ENCODE results near the gene GRM8. TPM values are rescaled to one million over a fixed set of nuclear protein-coding genes. Genes with fewer than 3 reads are reported as not detected.

GRM8 gene
- total RNA-seq, 3 donors from 2014 or later: not detected

DNA sequence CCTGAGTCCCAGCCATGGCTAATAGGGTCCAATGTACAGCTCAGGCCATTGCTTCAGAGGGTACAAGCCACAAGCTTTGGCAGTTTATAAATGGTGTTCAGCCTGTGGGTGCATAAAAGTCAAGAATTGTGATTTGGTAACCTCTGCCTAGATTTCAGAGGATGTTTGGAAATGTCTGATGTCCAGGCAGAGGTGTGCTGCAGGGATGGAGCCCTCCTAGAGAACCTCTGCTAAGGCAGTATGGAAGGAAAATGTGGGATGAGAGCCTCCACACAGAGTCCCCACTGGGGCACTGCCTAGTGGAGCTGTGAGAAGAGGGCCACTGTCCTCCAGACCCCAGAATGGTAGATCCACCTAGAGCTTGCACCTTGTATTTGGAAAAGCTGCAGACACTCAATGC lies 779.9 kb downstream of the GRM8 start:
- Histone ChIP-seq H3K27me3 (no peaks in the 10 kb centered on the region), H3K36me3 (no peaks in the 10 kb centered on the region), H3K9me3 (peaks cover 8 to 12% of the 10 kb centered on the region in 2 donors), H3K4me3 (no peak overlapping the region), H3K4me1 (no peaks in the 10 kb centered on the region), H3K27ac (no peak overlapping the region)
- intact Hi-C loops (cut with DNase I; ENCODE audit: low total_unique reads): loop anchor here (5.0 kb wide), 1 partner anchor 209 kb away; no protein-coding TSS in a partner anchor
- DNase-seq (ENCODE audit: low spot score in 2 of 2): no peak
- TF ChIP-seq CTCF (IDR thresholded peaks at IDR 0.05) (no peak), POLR2AphosphoS5 (IDR thresholded peaks at IDR 0.05) (no peak), POLR2A (IDR thresholded peaks at IDR 0.05) (no peak)

DNA sequence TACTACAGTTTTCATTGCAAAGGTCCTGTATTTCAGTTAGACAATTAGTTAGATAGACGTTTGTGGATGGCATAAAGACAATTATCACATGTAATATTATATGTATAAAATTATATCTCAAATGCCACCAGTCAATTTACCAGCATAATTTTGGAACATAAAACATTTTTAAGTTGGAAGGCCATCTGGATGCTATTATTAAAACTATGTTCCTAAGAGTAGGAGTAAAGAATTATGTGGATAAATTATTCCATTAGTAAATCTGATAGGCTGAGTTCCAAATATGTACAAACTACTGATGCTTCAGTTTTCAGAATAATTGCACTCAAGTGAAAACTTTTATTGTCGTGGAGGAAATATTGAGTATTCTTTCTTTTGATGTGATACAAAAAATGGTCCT lies 790.3 kb downstream of the GRM8 start:
- no peak overlapping the region for H3K27ac ChIP-seq
- intact Hi-C loops (cut with DNase I; ENCODE audit: low total_unique reads): no loop called here
- no peaks in the 10 kb centered on the region for H3K4me1 ChIP-seq
- TF ChIP-seq POLR2AphosphoS5 (IDR thresholded peaks at IDR 0.05) (no peak), CTCF (IDR thresholded peaks at IDR 0.05) (no peak), POLR2A (IDR thresholded peaks at IDR 0.05) (no peak)
- H3K9me3 ChIP-seq: no peaks in the 10 kb centered on the region
- DNase-seq (ENCODE audit: low spot score in 2 of 2): no peak
- no peak overlapping the region for H3K4me3 ChIP-seq
- no peaks in the 10 kb centered on the region for H3K36me3 ChIP-seq
- no peaks in the 10 kb centered on the region for H3K27me3 ChIP-seq

DNA sequence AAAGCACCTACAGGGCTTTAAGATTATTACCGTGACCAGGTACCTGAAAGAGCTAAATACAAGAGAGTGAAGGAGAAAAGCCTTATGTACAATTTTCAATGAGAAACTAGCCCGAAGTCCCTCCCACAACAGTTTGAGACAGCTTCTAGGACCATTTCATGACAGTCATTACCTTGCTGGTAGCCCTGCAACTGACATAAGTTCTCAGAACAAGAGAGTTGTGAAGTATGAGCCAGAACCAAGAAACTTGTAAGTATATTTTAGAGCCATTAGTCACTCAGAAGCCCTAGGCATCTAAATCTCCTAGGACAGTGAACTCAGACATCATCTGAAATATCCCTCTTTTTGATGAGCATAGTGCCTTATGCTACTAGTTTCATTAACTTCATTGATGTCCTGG lies 792.1 kb downstream of the GRM8 start:
- Histone ChIP-seq H3K9me3 (no peaks in the 10 kb centered on the region), H3K36me3 (no peaks in the 10 kb centered on the region), H3K4me1 (no peaks in the 10 kb centered on the region), H3K4me3 (no peak overlapping the region), H3K27ac (no peak overlapping the region), H3K27me3 (no peaks in the 10 kb centered on the region)
- intact Hi-C loops (cut with DNase I; ENCODE audit: low total_unique reads): no loop called here
- no peak for DNase-seq (ENCODE audit: low spot score in 2 of 2)
- TF ChIP-seq POLR2A (IDR thresholded peaks at IDR 0.05) (no peak), POLR2AphosphoS5 (IDR thresholded peaks at IDR 0.05) (no peak), CTCF (IDR thresholded peaks at IDR 0.05) (no peak)

GRCh38 chr7:126453104-126453503 lies 799.6 kb downstream of the GRM8 start:
- TF ChIP-seq POLR2A (IDR thresholded peaks at IDR 0.05) (no peak), POLR2AphosphoS5 (IDR thresholded peaks at IDR 0.05) (no peak), CTCF (IDR thresholded peaks at IDR 0.05) (no peak)
- no peaks in the 10 kb centered on the region for H3K36me3 ChIP-seq
- DNase-seq (ENCODE audit: low spot score in 2 of 2): no peak
- no peak overlapping the region for H3K4me3 ChIP-seq
- no peaks in the 10 kb centered on the region for H3K4me1 ChIP-seq
- no peaks in the 10 kb centered on the region for H3K27me3 ChIP-seq
- intact Hi-C loops (cut with DNase I; ENCODE audit: low total_unique reads): no loop called here
- H3K9me3 ChIP-seq: no peaks in the 10 kb centered on the region
- no peak overlapping the region for H3K27ac ChIP-seq

- no peaks in the 10 kb centered on the region for H3K4me1 ChIP-seq
- TF ChIP-seq CTCF (IDR thresholded peaks at IDR 0.05) (no peak), POLR2AphosphoS5 (IDR thresholded peaks at IDR 0.05) (no peak), POLR2A (IDR thresholded peaks at IDR 0.05) (no peak)
- no peaks in the 10 kb centered on the region for H3K27me3 ChIP-seq
- H3K4me3 ChIP-seq: no peak overlapping the region
- H3K36me3 ChIP-seq: no peaks in the 10 kb centered on the region
- intact Hi-C loops (cut with DNase I; ENCODE audit: low total_unique reads): no loop called here
- no peak for DNase-seq (ENCODE audit: low spot score in 2 of 2)
- H3K9me3 ChIP-seq: no peaks in the 10 kb centered on the region
- H3K27ac ChIP-seq: no peak overlapping the region
Measured at GRCh38 chr7:126450269-126450671, 802.5 kb downstream of the GRM8 start.

Measured in breast epithelium (tissue), 4 donors.